Stimulated activated CD8-positive, alpha-beta memory T cell treated with anti-CD3 and anti-CD28 coated beads, Interleukin-2, amount 100 ng/mL, for 48 hours (primary cell): ENCODE data around the gene CEP112.
"Not testable (repeated sequence)": the region's sequence is repeated elsewhere in the genome, so short reads cannot be mapped to it uniquely, and the experiment has no call there.

Source experiments
- DNase-seq, 2 donors: peaks; one replicate each; pipeline ENCODE4 v3.0.0-alpha.2; 2020; ENCODE audit warnings: low read depth in 2 of 2

Gene CEP112

DNA sequence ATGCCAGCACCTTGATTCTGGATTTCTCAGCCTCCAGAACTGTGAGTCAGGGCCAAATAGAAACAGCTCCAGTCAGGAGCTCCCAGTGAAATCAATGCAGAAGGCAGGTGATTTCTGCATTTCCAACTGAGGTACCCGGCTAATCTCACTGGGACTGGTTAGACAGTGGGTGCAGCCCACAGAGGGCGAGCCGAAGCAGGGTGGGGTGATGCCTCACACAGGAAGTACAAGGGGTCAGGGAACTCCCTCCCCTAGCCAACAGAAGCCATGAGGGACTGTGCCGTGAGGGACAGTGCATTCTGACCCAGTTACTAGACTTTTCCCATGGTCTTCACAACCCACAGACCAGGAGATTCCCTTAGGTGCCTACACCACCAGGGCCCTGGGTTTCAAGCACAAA is 36.9 kb downstream of the CEP112 start:
- not testable (repeated sequence) for DNase-seq

DNA sequence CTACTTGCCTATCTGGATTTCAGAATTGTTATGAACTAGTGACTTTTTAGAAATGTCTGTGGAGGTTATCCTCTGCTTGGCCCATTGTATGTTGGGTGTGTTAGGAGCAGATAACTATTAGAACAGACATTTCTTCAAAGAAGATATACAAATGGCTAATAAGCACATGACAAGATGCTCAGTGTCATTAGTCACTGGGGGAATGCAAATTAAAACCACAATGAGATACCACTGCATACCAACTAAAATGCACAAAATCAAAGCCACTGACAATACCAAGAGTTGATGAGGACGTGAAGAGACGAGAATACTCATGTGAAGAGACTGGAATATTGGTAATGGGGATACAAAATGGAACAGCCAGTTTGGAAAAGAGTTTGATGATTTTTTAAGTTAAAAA is 39.2 kb downstream of the CEP112 start:
- no peak for DNase-seq

DNA sequence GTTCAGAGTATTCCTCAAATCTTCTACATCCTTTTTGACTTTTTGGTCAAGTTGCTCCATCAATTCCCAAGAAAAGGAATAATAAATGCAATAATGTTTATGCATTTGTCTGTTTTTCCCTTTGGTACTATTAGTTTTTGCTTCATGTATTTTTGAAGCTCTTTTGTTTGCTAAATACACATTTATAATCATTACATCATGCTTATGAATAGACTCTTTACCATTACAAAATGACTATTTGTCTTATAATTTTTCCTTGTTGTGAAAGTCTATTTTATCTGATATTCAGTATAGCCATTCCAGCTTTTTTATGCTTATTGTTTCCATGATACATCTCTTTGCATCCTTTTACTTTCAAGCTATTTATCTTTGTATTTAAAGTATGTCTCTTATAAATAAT is 41.2 kb downstream of the CEP112 start:
- no peak for DNase-seq

DNA sequence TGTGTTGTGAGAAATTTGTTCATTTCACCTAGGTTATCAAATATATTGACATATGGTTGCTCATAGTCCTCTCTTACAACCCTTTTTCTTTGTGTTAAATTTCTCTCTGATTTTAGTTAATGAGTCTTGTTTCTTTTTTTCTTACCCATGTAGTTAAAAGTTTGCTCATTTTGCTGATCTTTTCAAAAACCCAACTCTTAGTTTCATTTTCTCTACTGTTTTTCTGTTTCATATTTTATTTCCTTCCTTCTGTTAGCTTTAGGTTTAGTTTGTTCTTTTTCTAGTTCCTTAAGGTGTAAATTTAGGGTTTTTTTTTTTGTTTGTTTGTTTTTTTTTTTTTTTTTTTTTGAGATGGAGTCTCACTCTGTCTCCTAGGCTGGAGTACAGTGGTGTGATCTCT is 42.4 kb downstream of the CEP112 start:
- no peak for DNase-seq

DNA sequence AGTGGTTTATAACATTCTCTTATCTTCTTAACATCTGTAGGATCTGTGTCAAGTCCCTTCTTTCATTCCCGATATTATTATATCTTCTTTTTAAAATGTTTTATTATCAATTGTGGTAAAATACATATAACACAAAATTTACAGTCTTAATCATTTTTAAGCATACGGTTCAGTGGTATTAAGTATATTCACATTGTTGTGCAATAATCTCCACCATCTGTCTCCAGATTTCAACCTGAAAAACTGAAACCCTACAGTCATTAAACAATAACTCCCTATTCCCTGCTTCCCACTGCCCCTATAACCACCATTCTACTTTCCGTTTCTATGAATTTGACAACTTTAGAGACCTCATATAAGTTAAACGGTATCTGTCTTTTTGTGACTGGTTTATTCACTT is 45.5 kb downstream of the CEP112 start:
- no peak for DNase-seq

DNA sequence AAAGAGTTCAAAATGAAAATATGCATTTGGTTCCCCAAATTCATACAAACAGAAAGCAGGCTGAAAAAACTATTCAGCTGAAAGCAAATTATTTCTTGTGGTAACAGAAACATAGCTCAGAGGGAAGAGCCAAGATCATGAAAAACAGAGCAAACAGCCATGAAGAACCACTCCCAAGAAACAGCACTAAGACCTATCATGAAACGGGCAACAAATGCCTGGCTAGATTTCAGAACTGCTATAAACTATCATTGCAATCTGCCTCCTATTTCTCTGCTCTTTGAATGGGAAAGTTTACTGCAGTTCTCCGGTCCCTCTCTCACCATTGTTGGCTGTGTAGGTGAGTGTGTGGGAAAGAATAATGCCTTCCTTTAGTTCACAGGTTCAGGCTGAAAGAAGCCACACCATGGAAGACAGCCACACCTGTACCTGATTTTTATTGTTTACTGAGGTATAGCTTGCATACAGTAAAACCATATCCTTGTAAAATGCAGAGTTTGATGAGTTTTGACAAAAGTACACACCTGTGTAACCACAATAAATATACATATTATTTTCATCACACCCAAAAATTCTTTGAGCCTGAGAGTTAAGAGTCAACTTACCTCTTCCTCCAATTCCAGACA is 48.2 kb downstream of the CEP112 start:
- no peak for DNase-seq

DNA sequence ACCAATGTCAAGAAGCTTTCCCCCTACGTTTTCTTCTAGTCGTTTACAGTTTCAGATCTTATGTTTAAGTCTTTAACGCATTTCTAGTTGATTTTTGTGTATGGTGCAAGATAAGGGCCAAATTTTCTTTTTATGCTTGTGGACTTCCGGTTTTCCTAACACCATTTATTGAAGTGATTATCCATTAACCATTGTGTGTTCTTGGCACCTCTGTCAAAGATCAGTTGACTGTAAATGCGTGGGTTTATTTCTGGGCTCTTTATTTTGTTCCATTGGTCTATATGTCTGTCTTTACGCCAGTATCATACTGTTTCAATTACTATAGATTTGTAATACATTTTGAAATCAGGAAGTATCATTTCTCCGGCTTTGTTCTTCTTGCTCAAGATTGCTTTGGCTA is 49.5 kb downstream of the CEP112 start:
- no peak for DNase-seq

DNA sequence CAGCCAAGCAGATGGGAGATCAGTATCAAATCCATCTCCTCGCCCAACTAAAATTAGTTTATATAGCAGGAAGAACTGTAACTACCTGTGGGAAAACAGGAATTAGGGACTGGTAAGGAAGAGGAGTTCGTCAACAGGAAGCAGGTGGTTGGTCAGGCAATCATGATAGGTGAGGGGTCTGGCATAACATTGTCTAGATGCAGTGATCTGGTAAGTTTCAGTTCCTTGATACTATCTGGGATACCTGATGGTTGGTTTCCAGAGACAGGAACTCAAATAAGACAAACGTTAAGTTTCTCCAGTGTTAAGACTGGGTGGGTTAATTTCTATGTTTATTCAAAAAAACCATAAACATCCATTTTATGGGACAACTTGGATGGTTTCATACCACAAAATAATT is 53.8 kb downstream of the CEP112 start:
- no peak for DNase-seq

DNA sequence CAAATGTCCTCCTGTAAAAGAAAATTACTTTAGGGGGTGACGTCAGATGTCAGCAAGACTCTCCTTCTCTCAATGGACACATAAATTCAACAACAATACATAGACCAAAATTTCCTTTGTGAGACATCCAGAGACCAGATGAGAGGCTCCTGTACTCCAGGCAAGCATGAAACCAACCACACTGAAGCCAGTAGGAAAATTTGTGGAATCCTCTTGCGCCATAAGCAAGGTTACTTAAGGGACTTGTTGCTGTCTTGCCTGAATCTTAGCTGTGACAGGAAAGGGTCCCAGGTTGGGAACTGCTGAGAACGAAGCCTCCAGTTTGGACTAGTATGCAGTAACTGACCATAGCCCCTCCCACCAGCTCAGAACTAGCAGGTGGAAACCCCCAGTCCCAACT is 56.0 kb downstream of the CEP112 start:
- no peak for DNase-seq

DNA sequence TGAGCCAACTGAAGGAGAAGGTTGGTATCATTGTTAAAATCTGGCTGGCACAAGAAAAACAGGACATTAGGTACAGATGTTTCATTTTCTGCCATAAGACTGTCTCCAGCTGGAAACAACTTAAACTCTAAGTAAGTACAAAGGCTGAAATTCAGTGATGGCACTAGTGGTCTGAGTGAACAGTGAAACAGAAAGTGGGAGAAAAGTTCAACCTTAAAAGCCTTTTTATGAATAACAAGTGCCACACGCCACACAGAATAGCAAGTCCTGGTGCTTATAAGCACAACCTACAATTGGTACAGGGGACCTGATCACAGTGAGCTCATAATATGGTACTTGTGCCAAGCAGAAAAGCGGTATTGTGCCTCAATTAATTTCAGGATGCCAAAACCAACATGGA is 56.7 kb downstream of the CEP112 start:
- no peak for DNase-seq

DNA sequence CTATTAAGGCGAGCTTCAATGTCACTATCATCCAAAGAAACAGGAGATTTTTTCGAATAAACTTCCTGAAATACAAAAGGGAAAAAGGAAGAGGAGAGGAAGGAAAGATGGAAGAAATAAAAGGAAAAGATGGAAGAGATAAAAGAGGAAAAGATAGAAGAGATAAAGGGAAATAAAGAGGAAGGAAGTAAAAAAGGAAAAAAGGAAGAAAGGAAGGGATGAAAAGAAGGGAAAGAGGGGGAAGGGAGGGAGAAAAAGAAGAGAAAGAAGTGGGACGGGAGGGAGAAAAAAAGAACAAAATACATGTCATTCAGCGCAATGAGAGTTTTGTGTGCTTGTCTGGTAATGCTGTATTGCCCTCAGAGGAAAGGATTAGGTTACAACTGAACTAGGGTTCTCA is 62.2 kb downstream of the CEP112 start:
- DNase-seq = no peak

DNA sequence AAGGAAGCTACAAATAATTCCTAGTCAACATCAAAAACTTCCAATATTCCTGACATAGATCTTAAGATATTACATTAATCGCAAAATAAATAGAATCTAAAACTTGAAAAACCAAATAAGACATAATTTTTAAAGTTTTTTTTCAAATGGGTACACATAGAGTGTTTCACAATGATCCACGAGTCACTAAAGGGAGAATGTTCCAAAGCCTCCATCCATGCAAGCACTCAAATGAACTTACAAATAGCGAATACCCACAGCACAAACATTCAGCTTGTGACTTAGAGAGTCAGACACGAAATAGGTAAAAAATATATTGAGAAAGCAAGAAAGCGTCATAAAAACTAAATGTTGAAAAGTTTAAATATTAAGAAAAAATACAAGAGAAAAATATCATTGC is 65.7 kb downstream of the CEP112 start:
- no peak for DNase-seq

DNA sequence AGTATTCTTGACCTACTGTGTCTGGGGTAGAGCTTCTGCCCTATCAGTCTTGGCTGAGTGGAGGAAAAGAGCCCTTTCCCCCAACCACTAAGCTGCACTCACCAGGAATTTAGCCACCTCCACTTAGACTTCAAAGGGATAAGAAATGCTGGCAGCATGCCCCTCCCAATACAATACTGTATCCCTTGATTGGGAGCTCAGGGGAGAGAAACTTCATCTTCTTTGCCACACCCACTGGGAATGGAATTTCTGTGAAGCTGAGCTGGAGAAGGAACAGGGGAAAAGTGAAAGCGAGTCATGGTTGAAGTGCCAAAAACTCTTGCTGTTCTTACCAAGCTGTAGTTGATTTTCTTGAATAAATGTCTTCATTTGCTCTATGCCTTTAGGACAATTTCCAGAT is 68.8 kb downstream of the CEP112 start:
- no peak for DNase-seq

DNA sequence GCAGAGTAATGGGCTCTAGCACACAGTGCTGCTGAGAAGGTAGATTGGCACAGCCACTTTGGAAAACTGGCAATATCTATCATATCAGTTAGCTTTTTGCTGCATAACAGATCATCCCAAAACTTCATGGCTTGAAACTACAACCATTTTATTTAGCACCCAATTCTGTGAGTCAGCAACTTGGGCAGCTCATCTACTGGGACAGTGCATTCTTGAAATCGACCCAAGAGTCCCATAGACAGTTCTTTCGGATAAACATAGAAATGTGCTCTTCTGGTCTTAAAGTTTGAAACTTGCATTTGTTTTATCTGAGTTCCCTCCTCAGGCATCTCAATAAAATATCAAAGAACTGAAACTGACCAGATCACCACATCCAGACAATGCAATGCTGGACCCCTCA is 76.7 kb downstream of the CEP112 start:
- DNase-seq = no peak

DNA sequence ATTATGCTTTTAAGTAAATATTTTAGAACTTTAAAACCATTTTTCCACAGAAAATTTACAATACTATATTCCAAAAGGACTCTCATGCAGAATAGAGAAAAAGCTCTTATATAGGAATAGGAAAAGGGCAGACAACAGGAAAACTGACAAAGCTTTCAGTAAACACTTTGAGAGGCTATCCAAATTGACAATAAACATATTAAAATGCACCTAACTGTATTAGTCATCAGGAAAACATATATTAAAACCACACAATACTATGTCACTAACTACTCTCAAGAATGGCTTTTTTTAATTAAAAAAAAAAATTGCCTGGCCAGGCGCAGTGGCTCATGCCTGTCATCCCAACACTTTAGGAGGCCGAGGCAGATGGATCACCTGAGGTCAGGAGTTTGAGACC is 77.3 kb downstream of the CEP112 start:
- DNase-seq = no peak

DNA sequence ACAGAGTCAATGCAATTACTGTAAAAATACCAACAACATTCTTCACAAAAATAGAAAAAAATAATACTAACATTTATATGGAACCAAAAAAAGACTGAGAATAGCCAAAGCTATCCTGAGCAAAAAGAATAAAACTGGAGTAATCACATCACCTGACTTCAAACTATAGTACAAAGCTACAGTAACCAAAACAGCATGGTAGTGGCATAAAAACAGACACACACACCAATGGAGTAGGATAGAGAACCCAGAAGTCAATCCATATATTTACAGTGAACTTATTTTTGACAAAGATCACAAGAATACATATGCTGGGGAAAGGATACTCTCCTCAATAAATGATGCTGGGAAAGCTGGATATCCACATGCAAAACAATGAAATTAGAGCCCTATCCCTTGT is 84.2 kb downstream of the CEP112 start:
- DNase-seq = no peak

DNA sequence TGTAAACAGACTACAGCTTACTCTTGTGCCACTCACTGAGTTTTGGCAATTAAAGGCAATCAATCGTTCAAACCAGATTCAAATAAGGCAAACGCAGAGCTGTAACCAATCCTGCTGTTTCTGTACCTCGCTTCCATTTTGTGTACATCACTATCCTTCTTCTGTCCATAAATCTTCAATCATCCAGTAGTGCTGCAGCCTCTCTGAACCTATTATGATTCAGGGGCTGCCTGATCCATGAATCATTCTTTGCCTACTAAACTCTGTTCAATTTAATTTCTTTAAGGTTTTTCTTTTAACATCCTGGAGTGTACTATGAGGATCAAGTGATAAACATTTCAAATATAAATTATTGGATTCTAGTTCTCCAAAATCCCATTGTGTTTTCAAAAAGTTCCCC is 93.9 kb downstream of the CEP112 start:
- DNase-seq = no peak

DNA sequence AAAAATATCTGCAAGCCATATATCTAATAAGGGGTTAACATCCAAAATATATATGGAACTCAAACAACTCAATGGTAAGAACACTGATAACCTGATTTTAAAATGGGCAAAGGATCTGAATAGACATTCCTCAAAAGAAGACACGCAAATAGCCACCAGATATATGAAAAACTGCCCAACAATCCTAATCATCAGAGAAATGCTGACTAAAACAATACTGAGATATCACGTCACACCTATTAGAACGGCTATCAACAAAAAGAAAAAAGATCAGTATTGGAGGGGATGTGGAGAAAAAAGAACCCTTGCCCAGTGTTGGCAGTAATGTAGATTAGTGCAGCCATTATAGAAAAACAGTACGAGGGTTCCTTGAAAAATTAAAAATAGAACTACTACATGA is 97.2 kb downstream of the CEP112 start:
- DNase-seq = no peak

DNA sequence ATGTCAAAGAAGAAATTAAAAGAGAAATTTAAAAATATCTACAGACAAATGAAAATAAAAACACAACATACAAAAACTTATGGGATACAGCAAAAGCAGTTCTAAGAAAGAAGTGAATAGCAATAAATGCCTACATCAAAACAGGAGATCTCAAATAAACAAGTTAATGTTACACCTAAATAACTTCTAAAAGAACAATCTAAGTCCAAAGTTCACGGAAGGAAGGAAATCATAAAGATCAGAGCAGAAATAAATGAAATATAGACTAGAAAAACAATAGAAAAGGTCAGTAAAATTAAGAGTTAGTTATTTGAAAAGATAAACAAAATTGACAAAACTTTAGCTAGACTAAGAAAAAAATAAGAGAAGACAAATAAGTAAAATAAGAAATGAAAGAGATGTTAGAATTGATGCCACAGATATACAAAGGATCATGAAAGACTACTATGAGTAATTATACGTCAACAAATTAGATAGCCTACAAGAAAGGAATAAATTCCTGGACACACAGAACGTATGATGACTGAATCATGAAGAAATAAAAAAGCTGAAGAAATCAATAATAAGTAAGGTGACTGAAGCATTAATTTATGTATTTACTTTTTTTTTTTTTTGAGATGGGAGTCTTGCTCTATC is 100.4 kb downstream of the CEP112 start:
- no peak for DNase-seq

DNA sequence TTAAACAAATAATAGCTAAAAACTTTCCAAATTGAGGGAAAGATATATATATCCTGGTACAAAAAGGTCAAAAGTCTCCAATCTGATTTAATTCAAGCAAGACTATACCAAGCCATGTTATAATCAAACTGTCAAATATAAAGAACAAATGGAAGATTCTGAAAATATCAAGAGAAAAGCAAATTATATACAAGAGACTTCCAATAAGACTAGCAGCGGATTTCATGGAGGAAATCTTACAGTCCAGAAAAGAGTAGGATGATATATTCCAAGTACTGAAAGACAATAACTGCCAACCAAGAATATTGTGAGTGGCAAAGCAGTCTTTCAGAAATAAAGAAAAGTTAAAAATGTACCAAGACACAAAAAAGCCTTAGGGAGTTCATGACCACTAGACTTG is 102.2 kb downstream of the CEP112 start:
- DNase-seq = no peak

DNA sequence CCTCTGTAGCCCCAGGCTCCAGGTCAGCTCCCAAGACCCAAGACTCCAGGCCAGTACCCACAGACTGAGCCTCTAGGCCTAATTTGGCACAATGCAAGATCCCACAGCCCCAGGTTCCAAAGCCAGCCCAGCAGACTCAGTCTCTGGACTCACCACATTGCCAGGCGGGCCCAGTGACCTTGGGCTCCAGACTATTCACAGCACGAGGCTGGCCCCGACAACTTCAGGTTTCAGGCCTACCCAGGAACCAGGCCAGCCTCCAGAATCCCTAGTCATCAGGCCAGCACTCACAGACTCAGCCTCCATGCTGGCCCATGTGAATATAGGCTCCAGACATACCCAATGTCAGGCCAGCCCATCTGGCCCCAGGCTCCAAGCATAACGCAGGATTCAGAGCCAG is 103.8 kb downstream of the CEP112 start:
- no peak for DNase-seq

DNA sequence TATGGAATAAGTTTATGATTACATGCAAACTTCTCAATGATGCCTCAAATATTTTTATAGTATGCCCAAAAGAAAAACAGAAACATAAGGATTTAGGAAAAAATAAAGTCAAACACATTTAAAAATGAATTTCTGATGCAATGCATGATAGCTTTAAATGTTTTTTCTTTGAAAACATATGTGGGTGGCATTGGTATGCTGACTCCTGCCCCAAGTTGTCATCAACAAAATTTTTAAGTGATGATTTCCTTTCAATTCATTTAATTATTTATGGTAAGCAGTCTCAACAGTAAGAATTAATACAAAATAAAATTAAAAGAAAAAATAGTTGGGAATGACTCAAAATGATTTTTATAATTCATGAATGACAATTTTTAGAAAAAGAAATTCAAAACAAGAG is 104.9 kb downstream of the CEP112 start:
- DNase-seq = no peak

DNA sequence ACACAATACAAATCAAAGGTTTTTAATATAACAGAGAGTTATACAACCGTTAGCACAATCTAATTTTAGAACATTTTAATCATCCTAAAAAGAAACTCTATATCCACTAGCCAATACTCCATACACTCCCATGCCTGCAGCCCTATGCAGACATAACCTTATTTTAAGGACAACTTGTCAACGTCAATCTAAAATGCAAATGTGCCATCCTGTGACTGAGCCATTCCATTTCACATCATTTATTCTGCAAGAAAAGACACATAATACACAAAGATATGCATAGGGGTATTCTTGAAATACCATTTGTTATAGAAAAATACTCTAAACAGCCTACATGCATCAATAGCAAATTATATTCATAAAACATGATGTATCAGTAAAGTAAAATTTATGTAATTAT is 106.7 kb downstream of the CEP112 start:
- DNase-seq = no peak

DNA sequence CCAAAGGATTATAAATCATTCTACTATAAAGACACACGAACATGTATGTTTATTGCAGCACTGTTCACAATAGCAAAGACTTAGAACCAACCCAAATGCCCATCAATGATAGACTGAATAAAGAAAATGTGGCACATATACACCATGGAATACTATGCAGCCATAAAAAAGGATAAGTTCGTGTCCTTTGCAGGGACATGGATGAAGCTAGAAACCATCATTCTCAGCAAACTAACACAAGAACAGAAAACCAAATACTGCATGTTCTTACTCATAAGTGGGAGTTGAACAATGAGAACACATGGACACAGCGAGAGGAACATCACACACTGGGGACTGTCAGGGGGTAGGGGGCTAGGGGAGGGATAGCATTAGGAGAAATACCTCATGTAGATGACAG is 111.3 kb downstream of the CEP112 start:
- DNase-seq = not testable (repeated sequence)
